Smooth muscle cell (in vitro differentiated cells): ENCODE data around the gene PLCG1. TPM values are rescaled to one million over a fixed set of nuclear protein-coding genes. Genes with fewer than 3 reads are reported as not detected.
A peak's percentile ranks its signal among the peaks of the same experiment; 100 is the strongest.

Experiments
- DNase-seq: peaks from one replicate; lab custom pipeline; 2025; ENCODE audit not compliant: unreplicated experiment; lab: John Stamatoyannopoulos, UW
- H2AFZ ChIP-seq: fragments of 200-600 bp; sonication (generic); 2 replicates; pipeline ENCODE4 v1.6.0; 2016; ENCODE audit warnings: antibody characterized with exemption, low read depth, mild to moderate bottlenecking
- H3F3A ChIP-seq: fragments of 200-600 bp; sonication (generic); 2 replicates; pipeline ENCODE4 v1.6.0; 2017; ENCODE audit warnings: antibody characterized with exemption, low read depth
- H3K27ac ChIP-seq: fragments of 200-600 bp; sonication (generic); 2 replicates; pipeline ENCODE4 v1.5.1; 2016; ENCODE audit warnings: low read depth, mild to moderate bottlenecking
- H3K27me3 ChIP-seq: fragments of 200-600 bp; sonication (generic); 2 replicates; pipeline ENCODE4 v1.6.1; 2016; ENCODE audit warnings: low read depth, mild to moderate bottlenecking
- H3K36me3 ChIP-seq: fragments of 200-600 bp; sonication (generic); 2 replicates; pipeline ENCODE4 v1.5.1; 2016; ENCODE audit warnings: low read depth
- H3K4me1 ChIP-seq: fragments of 200-600 bp; sonication (generic); 2 replicates; pipeline ENCODE4 v1.5.1; 2016; ENCODE audit warnings: low read depth
- H3K4me2 ChIP-seq: fragments of 200-600 bp; sonication (generic); 2 replicates; pipeline ENCODE4 v1.6.0; 2016; ENCODE audit warnings: mild to moderate bottlenecking
- H3K4me3 ChIP-seq: fragments of 200-600 bp; sonication (generic); 2 replicates; pipeline ENCODE4 v1.5.1; 2016; ENCODE audit warnings: mild to moderate bottlenecking
- H3K79me2 ChIP-seq: fragments of 200-600 bp; sonication (generic); 2 replicates; pipeline ENCODE4 v1.6.0; 2016; ENCODE audit warnings: low read depth, mild to moderate bottlenecking
- H3K9ac ChIP-seq: fragments of 200-600 bp; sonication (generic); 2 replicates; pipeline ENCODE4 v1.6.0; 2016; ENCODE audit warnings: low read depth
- H3K9me3 ChIP-seq: fragments of 200-600 bp; sonication (generic); replicated peaks from 2 replicates; pipeline ENCODE4 v1.5.1; 2016; ENCODE audit warnings: low read depth
- H4K20me1 ChIP-seq: fragments of 200-600 bp; sonication (generic); 2 replicates; pipeline ENCODE4 v1.6.0; 2016; ENCODE audit warnings: low read depth
- WGBS: methylation state at CpG from one replicate; pipeline ENCODE4 v1.1.7; 2016; ENCODE audit warnings: low lambda C conversion rate; 5-methylcytosine and 5-hydroxymethylcytosine counted together
- polyA plus RNA-seq: library from polyadenylated mRNA; unstranded; fragments of >200 nt; fragmentation: Nextera tagmentation; extraction: Ambion mirVana; gene quantifications from 2 replicates; pipeline ENCODE4 v1.2.1, GENCODE V29; 2016
- total RNA-seq: library from RNA; depleted of rRNA; stranded (reverse); fragments of >200 nt; gene quantifications from 2 replicates; pipeline ENCODE4 v1.2.3, GENCODE V29; 2014
- TF ChIP-seq, protein P1 (sequence below): fragments of 200-600 bp; sonication (generic); IDR thresholded peaks from 2 replicates; pipeline ENCODE4 v1.5.1; 2017; ENCODE audit warnings: borderline replicate concordance, mild to moderate bottlenecking, antibody characterized with exemption; ENCODE audit not compliant: insufficient read depth, poor library complexity, severe bottlenecking

PLCG1 gene
- total and polyA plus RNA-seq, 2 experiments from 2014 or later, result 36.9 to 45.2 TPM

DNA sequence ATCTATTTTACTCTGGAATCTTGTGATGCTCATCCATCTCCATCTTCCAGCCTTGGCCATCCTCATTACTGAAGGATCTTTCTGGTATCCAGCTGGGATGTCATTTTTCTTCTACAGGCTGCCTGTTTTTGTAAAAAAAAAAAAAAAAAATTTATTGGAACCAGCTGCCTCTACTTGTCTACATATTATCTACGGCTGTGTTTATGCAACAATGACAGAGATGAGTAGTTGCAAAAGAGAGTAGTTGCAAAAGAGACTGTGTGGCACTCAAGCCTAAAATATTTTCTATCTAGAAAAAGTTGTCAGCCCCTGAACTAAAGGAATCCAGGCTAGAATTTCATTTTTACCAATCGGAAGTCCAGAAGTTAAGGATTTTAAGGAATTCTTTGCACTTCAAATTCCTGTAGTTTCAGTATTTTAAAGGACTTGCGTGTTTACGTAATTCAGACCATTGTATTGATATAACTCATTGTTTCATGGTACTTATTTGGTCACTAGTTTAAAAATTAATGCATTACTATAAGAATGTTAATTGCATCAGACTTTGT lies 38.6 kb upstream of the PLCG1 start:
- Histone ChIP-seq H2AFZ (no peak overlapping the region), H3K27me3 (no peaks in the 10 kb centered on the region), H3K36me3 (peaks cover 32% of the 10 kb centered on the region), H3K9me3 (no peaks in the 10 kb centered on the region), H3K4me2 (no peak overlapping the region), H3K79me2 (no peaks in the 10 kb centered on the region), H3K27ac (peak overlapping the region; percentile 36), H3K9ac (no peak overlapping the region), H3K4me1 (no peaks in the 10 kb centered on the region), H3K4me3 (no peak overlapping the region), H3F3A (peaks cover 11% of the 10 kb centered on the region), H4K20me1 (peaks cover 32% of the 10 kb centered on the region)
- TF ChIP-seq, protein P1, sequence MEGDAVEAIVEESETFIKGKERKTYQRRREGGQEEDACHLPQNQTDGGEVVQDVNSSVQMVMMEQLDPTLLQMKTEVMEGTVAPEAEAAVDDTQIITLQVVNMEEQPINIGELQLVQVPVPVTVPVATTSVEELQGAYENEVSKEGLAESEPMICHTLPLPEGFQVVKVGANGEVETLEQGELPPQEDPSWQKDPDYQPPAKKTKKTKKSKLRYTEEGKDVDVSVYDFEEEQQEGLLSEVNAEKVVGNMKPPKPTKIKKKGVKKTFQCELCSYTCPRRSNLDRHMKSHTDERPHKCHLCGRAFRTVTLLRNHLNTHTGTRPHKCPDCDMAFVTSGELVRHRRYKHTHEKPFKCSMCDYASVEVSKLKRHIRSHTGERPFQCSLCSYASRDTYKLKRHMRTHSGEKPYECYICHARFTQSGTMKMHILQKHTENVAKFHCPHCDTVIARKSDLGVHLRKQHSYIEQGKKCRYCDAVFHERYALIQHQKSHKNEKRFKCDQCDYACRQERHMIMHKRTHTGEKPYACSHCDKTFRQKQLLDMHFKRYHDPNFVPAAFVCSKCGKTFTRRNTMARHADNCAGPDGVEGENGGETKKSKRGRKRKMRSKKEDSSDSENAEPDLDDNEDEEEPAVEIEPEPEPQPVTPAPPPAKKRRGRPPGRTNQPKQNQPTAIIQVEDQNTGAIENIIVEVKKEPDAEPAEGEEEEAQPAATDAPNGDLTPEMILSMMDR, result no peak
- no peak for DNase-seq
- 71% methylated on average over 4 of the region's 4 CpGs for WGBS

- Histone ChIP-seq H3K9me3 (no peaks in the 10 kb centered on the region), H3K27me3 (no peaks in the 10 kb centered on the region), H3K9ac (no peak overlapping the region), H2AFZ (no peak overlapping the region), H3K79me2 (no peaks in the 10 kb centered on the region), H3K4me2 (no peak overlapping the region), H3K27ac (no peak overlapping the region), H3K4me1 (no peaks in the 10 kb centered on the region), H3F3A (peaks cover 3% of the 10 kb centered on the region), H4K20me1 (peaks cover 26% of the 10 kb centered on the region), H3K4me3 (no peak overlapping the region), H3K36me3 (peaks cover 32% of the 10 kb centered on the region)
- WGBS, result 86% methylated on average over 9 of the region's 9 CpGs
- TF ChIP-seq, protein P1, result no peak
- DNase-seq, result no peak
Observed at GRCh38 chr20:41100001-41100480, 37.3 kb upstream of the PLCG1 start.

GRCh38 chr20:41101660-41102059 lies 35.7 kb upstream of the PLCG1 start:
- DNase-seq, result no peak
- Histone ChIP-seq H3K79me2 (peaks cover 4% of the 10 kb centered on the region), H3K9ac (no peak overlapping the region), H3K27ac (no peak overlapping the region), H3K4me1 (no peaks in the 10 kb centered on the region), H3K4me2 (no peak overlapping the region), H3K36me3 (peaks cover 39% of the 10 kb centered on the region), H3F3A (no peaks in the 10 kb centered on the region), H3K27me3 (no peaks in the 10 kb centered on the region), H4K20me1 (peaks cover 14% of the 10 kb centered on the region), H2AFZ (no peak overlapping the region), H3K9me3 (no peaks in the 10 kb centered on the region), H3K4me3 (no peak overlapping the region)
- 96% methylated on average over 2 of the region's 2 CpGs for WGBS
- TF ChIP-seq, protein P1, result no peak

DNA sequence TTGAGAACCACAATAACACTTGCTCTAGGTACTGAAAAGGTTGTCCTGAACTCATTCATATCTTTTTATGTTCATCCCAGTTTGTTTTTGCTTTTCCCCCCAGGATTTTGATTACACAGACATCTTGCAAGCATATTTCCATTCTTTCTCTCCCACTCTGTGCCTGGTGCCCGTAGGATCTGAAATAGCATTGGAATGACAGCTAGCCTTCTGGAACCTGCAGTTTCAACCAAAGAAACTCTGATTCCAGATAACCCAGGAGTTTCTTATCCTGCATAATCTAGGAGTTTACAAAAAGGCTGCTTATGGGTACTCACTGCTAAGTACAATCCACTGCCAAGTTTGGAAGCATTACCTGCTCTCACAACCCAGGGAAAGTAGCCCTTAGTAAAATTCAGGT lies 28.8 kb upstream of the PLCG1 start:
- TF ChIP-seq, protein P1, result no peak
- H4K20me1 ChIP-seq, result peaks cover 14% of the 10 kb centered on the region
- H2AFZ ChIP-seq, result no peak overlapping the region
- H3K4me1 ChIP-seq, result no peaks in the 10 kb centered on the region
- no peak overlapping the region for H3K27ac ChIP-seq
- H3F3A ChIP-seq, result peaks cover 4% of the 10 kb centered on the region
- H3K9ac ChIP-seq, result no peak overlapping the region
- peaks cover 4% of the 10 kb centered on the region for H3K79me2 ChIP-seq
- no peak overlapping the region for H3K4me2 ChIP-seq
- H3K4me3 ChIP-seq, result no peak overlapping the region
- DNase-seq, result no peak
- H3K9me3 ChIP-seq, result no peaks in the 10 kb centered on the region
- H3K27me3 ChIP-seq, result no peaks in the 10 kb centered on the region
- WGBS, result 63% methylated on average over 1 of the region's 1 CpG
- peaks cover 21% of the 10 kb centered on the region for H3K36me3 ChIP-seq
